Measurements from ENCODE around the gene FAM120A. TPM values are rescaled to one million over a fixed set of nuclear protein-coding genes. Genes with fewer than 3 reads are reported as not detected.
A peak's percentile ranks its signal among the peaks of the same experiment; 100 is the strongest.

FAM120A gene
- total RNA-seq, 1 experiment from 2014 or later = 43.2 TPM

DNA sequence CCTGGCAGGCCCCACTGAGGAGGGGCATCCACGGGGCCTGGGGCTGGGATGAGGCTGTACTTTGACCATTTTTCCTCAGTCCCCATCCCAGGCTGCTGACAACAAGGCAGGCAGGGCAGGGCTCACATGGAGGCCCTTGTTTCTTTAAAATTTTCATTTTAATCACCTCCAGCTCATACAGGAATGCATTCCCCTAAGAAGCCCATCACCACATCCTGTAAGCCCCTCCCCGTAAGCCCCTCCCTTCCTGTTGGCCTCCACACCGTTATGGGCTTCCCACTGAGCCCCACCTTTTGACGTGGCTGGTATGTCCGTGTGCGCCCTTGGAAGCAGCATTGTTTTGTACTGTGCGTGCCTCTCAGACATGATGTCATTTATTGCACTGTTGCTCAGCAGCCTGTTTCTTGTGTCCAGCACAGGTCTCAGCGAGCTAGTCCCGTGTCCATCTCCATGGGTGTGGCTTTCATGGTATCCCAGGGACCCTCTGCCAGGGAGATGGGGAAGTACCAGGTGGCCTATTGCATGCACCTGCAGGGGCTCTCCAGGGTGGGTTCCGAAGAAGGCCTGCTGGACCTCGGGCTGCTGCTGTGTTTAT is 147.3 kb downstream of the FAM120A start:
- POLR2A ChIA-PET = no interaction called here
- Mint-ChIP-seq H3K4me3 (ENCODE audit: unreplicated experiment) (no peak overlapping the region), H3K4me1 (ENCODE audit: low read depth, unreplicated experiment) (peaks cover 7% of the 10 kb centered on the region), H3K9me3 (ENCODE audit: unreplicated experiment) (no peaks in the 10 kb centered on the region), H3K27ac (ENCODE audit: unreplicated experiment) (no peak overlapping the region), H3K36me3 (ENCODE audit: insufficient read depth, unreplicated experiment) (no peaks in the 10 kb centered on the region), H3K27me3 (ENCODE audit: insufficient read depth, unreplicated experiment) (no peaks in the 10 kb centered on the region)
- Histone ChIP-seq H3K27me3 (replicated peaks; ENCODE audit: control insufficient read depth, insufficient read depth, low read length) (no peaks in the 10 kb centered on the region), H3K36me3 (ENCODE audit: control insufficient read depth, insufficient read depth, low read length) (no peaks in the 10 kb centered on the region), H3K4me3 (ENCODE audit: low read depth, low read length) (no peak overlapping the region), H3K9me3 (no peaks in the 10 kb centered on the region), H3K4me1 (peaks cover 2% of the 10 kb centered on the region; the same call in 1 of the 2 replicates)
- no peak for DNase-seq
- TF ChIP-seq, protein P1, sequence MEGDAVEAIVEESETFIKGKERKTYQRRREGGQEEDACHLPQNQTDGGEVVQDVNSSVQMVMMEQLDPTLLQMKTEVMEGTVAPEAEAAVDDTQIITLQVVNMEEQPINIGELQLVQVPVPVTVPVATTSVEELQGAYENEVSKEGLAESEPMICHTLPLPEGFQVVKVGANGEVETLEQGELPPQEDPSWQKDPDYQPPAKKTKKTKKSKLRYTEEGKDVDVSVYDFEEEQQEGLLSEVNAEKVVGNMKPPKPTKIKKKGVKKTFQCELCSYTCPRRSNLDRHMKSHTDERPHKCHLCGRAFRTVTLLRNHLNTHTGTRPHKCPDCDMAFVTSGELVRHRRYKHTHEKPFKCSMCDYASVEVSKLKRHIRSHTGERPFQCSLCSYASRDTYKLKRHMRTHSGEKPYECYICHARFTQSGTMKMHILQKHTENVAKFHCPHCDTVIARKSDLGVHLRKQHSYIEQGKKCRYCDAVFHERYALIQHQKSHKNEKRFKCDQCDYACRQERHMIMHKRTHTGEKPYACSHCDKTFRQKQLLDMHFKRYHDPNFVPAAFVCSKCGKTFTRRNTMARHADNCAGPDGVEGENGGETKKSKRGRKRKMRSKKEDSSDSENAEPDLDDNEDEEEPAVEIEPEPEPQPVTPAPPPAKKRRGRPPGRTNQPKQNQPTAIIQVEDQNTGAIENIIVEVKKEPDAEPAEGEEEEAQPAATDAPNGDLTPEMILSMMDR (IDR thresholded peaks at IDR 0.05; ENCODE audit: insufficient read depth in 1 of 2, low read depth in 1 of 2, low read length in 1 of 2, severe bottlenecking in 1 of 2, unreplicated experiment in 1 of 2) = no peak
- no TSS peak for BruUV-seq (replicated peaks)
- CTCF ChIA-PET = interaction anchor here (0.6 kb wide), 1 partner anchor 318 kb away, joined by 3 read pairs; no protein-coding TSS in a partner anchor
- intact Hi-C loops (cut with micrococcal nuclease; ENCODE audit: unreplicated experiment) = no loop called here

DNA sequence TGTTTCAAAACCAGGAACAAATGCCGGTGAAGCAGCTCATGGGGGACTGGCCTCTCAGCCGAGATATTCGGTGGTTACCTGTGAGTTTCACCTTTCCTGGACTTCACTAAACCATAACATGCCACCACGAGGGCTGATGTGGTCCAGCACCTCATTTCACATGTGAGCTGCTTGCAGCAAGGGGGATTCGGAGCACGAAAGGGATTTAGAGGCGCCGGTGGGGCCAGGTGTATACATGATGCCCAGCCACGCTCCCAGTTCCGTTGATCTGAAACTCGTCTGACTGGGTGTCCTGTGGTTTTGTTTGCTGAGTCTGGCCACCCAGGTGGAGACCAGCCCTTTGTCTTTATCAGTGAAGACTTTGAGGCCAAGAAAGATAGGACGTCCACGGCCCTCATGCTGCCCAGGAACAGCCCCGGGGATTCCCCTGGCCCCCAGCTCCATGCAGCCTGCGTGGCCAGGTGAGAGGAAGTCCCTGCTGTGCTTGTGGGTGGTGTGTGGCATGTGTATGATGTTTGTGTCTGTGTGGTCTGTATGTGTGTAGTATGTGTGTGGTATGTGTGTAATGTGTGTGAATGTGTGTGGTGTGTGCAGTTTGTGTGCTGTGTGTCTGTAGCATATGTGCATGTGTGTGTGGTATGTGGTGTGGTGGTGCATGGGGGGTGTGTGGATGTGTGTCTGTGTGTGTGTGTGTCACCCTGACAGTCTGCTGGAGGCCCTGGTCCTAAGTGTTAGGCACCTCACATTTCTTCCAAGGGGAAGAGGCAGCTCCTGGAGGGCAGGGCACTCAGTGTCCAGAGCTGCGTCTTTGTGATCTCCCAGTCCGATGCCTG is 148.3 kb downstream of the FAM120A start:
- Histone ChIP-seq H3K36me3 (ENCODE audit: control insufficient read depth, insufficient read depth, low read length) (no peaks in the 10 kb centered on the region), H3K27me3 (replicated peaks; ENCODE audit: control insufficient read depth, insufficient read depth, low read length) (no peaks in the 10 kb centered on the region), H3K4me1 (no peaks in the 10 kb centered on the region), H3K4me3 (ENCODE audit: low read depth, low read length) (no peak overlapping the region), H3K9me3 (no peaks in the 10 kb centered on the region)
- Mint-ChIP-seq H3K4me3 (ENCODE audit: unreplicated experiment) (no peak overlapping the region), H3K9me3 (ENCODE audit: unreplicated experiment) (no peaks in the 10 kb centered on the region), H3K27me3 (ENCODE audit: insufficient read depth, unreplicated experiment) (no peaks in the 10 kb centered on the region), H3K27ac (ENCODE audit: unreplicated experiment) (peak overlapping the region; percentile 10), H3K4me1 (ENCODE audit: low read depth, unreplicated experiment) (peaks cover 7% of the 10 kb centered on the region), H3K36me3 (ENCODE audit: insufficient read depth, unreplicated experiment) (no peaks in the 10 kb centered on the region)
- no TSS peak for BruUV-seq (replicated peaks)
- ChIA-PET CTCF (interaction anchor here (0.6 kb wide), 1 partner anchor 319 kb away, joined by 3 read pairs; no protein-coding TSS in a partner anchor), POLR2A (no interaction called here)
- TF ChIP-seq, protein P1 (IDR thresholded peaks at IDR 0.05; ENCODE audit: insufficient read depth in 1 of 2, low read depth in 1 of 2, low read length in 1 of 2, severe bottlenecking in 1 of 2, unreplicated experiment in 1 of 2) = no peak
- no peak for DNase-seq
- intact Hi-C loops (cut with micrococcal nuclease; ENCODE audit: unreplicated experiment) = no loop called here

DNA sequence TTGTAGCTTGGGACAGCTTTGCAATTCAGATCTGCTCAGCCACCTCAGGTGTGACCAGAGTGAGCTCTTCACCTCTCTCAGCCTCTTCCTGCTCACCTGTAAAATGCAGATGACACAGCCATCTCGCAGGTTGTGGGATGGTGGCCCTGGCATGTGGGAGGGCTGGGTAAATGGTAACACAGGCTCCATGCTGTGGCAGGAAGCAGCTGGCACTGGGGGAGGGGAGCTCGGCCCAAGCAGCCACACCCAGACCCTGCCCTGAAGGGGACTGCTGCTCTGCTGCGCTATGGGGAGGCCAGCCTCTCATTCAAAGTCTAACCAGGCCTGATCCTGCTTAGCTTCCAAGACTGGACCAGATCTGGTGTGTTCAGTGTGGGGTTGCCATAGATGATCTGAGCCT is 149.0 kb downstream of the FAM120A start:
- no peak for DNase-seq
- TF ChIP-seq, protein P1 (IDR thresholded peaks at IDR 0.05; ENCODE audit: insufficient read depth in 1 of 2, low read depth in 1 of 2, low read length in 1 of 2, severe bottlenecking in 1 of 2, unreplicated experiment in 1 of 2) = no peak
- no peaks in the 10 kb centered on the region for H3K9me3 Mint-ChIP-seq (ENCODE audit: unreplicated experiment)

More for the DNA sequence above, 149.0 kb downstream of the FAM120A start:
- no peaks in the 10 kb centered on the region for H3K36me3 ChIP-seq (ENCODE audit: control insufficient read depth, insufficient read depth, low read length)
- no peaks in the 10 kb centered on the region for H3K4me1 ChIP-seq
- H3K4me1 Mint-ChIP-seq (ENCODE audit: low read depth, unreplicated experiment) = peaks cover 7% of the 10 kb centered on the region
- BruUV-seq (replicated peaks) = no TSS peak
- no peak overlapping the region for H3K27ac Mint-ChIP-seq (ENCODE audit: unreplicated experiment)
- no peak overlapping the region for H3K4me3 ChIP-seq (ENCODE audit: low read depth, low read length)
- ChIA-PET CTCF (no interaction called here), POLR2A (no interaction called here)
- intact Hi-C loops (cut with micrococcal nuclease; ENCODE audit: unreplicated experiment) = no loop called here
- H3K9me3 ChIP-seq = no peaks in the 10 kb centered on the region
- no peaks in the 10 kb centered on the region for H3K27me3 ChIP-seq (replicated peaks; ENCODE audit: control insufficient read depth, insufficient read depth, low read length)
- no peaks in the 10 kb centered on the region for H3K27me3 Mint-ChIP-seq (ENCODE audit: insufficient read depth, unreplicated experiment)
- H3K4me3 Mint-ChIP-seq (ENCODE audit: unreplicated experiment) = no peak overlapping the region
- no peaks in the 10 kb centered on the region for H3K36me3 Mint-ChIP-seq (ENCODE audit: insufficient read depth, unreplicated experiment)
